ENCODE data around the gene C1orf216. TPM values are rescaled to one million over a fixed set of nuclear protein-coding genes. Genes with fewer than 3 reads are reported as not detected.

Gene C1orf216
- total and polyA plus RNA-seq, 2 donors (not counting 1 experiment from before 2014, with no cell fraction given) = 2.2 to 5.4 TPM

- intact Hi-C loops (cut with micrococcal nuclease) = no loop called here
- TF ChIP-seq EZH2 (IDR thresholded peaks at IDR 0.05; ENCODE audit: borderline replicate concordance, insufficient read depth, low read depth, low read length, poor library complexity, severe bottlenecking) = no peak
- no peak for TF ChIP-seq CTCF (IDR thresholded peaks at IDR 0.05)
- Mint-ChIP-seq H3K4me3 (no peak overlapping the region), H3K27ac (no peak overlapping the region), H3K27me3 (peaks cover 25% of the 10 kb centered on the region), H3K9me3 (ENCODE audit: insufficient read depth) (no peaks in the 10 kb centered on the region), H3K4me1 (no peaks in the 10 kb centered on the region)
- Histone ChIP-seq H3K4me1 (ENCODE audit: control insufficient read depth in 2 of 2, insufficient read depth in 2 of 2, low read length in 2 of 2) (no peaks in the 10 kb centered on the region), H3K27me3 (replicated peaks in 1 of 4; ENCODE audit: control extremely low read depth in 1 of 4, control insufficient read depth in 3 of 4, insufficient read depth in 4 of 4, low read length in 3 of 4) (peaks cover 0 to 16% (median 4%) of the 10 kb centered on the region in 4 experiments), H3K4me2 (replicated peaks; ENCODE audit: low read depth, low read length, poor library complexity, severe bottlenecking) (no peak overlapping the region), H3K36me3 (replicated peaks in 1 of 2; ENCODE audit: control extremely low read depth in 1 of 2, control insufficient read depth in 1 of 2, extremely low read depth in 1 of 2, insufficient read depth in 2 of 2, low read length in 1 of 2) (no peaks in the 10 kb centered on the region), H3K79me2 (ENCODE audit: control insufficient read depth, insufficient read depth, low read length) (no peaks in the 10 kb centered on the region), H4K20me1 (ENCODE audit: control insufficient read depth, insufficient read depth, low read length, poor library complexity, severe bottlenecking) (no peaks in the 10 kb centered on the region), H3K4me3 (ENCODE audit: control extremely low read depth in 1 of 5, extremely low read depth in 1 of 5, insufficient read depth in 1 of 5, low read depth in 2 of 5, low read length in 4 of 5) (no peak overlapping the region), H3K9me3 (ENCODE audit: control extremely low read depth in 1 of 3, control insufficient read depth in 2 of 3, insufficient read depth in 1 of 3, low read length in 2 of 3) (no peaks in the 10 kb centered on the region), H3K9ac (ENCODE audit: low read length) (no peak overlapping the region), H3K27ac (ENCODE audit: low read length in 2 of 2) (no peak overlapping the region), H2AFZ (ENCODE audit: insufficient read depth, low read depth, low read length, poor library complexity, severe bottlenecking) (no peak overlapping the region)
- POLR2A ChIA-PET = no interaction called here
- CTCF ChIA-PET = no interaction called here
- DNase-seq (no peak), ATAC-seq (ENCODE audit: low read depth) (no peak)
- WGBS (ENCODE audit: insufficient coverage) = no CpG with 5 or more reads among the region's 2 CpGs
These were observed 52.5 kb downstream of the C1orf216 start for GRCh38 chr1:35666216-35666615.

Other genes with a start within 250 kb of the C1orf216 start
- 78.1 and 89.9 TPM in 2 replicates for gene KIAA0319L, start 161.5 kb downstream of the C1orf216 start, total RNA-seq
- gene KIAA0319L, start 161.5 kb downstream of the C1orf216 start, polyA plus RNA-seq = 35.9 and 36.1 TPM in 2 replicates
- gene NCDN, start 161.1 kb downstream of the C1orf216 start, total RNA-seq = 19.8 and 22.6 TPM in 2 replicates
- gene NCDN, start 161.1 kb downstream of the C1orf216 start, polyA plus RNA-seq = 9.4 and 13.6 TPM in 2 replicates
- gene TFAP2E, start 145.6 kb downstream of the C1orf216 start, total RNA-seq = 3.2 and 4.5 TPM in 2 replicates
- 2.3 and 3.8 TPM in 2 replicates for gene TFAP2E, start 145.6 kb downstream of the C1orf216 start, polyA plus RNA-seq
- gene PSMB2, start 77.4 kb downstream of the C1orf216 start, total RNA-seq = 24.8 and 26.2 TPM in 2 replicates
- 20.5 and 21.9 TPM in 2 replicates for gene PSMB2, start 77.4 kb downstream of the C1orf216 start, polyA plus RNA-seq
- 0.85 and 1.1 TPM in 2 replicates for gene CLSPN, start 51.1 kb upstream of the C1orf216 start, total RNA-seq
- gene CLSPN, start 51.1 kb upstream of the C1orf216 start, polyA plus RNA-seq = 0.22 and 0.34 TPM in 2 replicates
- 19.1 and 22.6 TPM in 2 replicates for gene AGO4, start 89.1 kb upstream of the C1orf216 start, total RNA-seq
- 7.8 and 10.4 TPM in 2 replicates for gene AGO4, start 89.1 kb upstream of the C1orf216 start, polyA plus RNA-seq
- gene AGO1, start 164.3 kb upstream of the C1orf216 start, total RNA-seq = 38.8 and 41.3 TPM in 2 replicates
- gene AGO1, start 164.3 kb upstream of the C1orf216 start, polyA plus RNA-seq = 8.1 and 10.1 TPM in 2 replicates
- gene AGO3, start 212.2 kb upstream of the C1orf216 start, total RNA-seq = 44.9 and 52.5 TPM in 2 replicates
- 5.1 and 9.0 TPM in 2 replicates for gene AGO3, start 212.2 kb upstream of the C1orf216 start, polyA plus RNA-seq